PC-3 (cell line): ENCODE results near the gene SLC39A10. TPM values are rescaled to one million over a fixed set of nuclear protein-coding genes. Genes with fewer than 3 reads are reported as not detected.

ENCODE experiments used
- ATAC-seq: fragments of 200-7000 bp; cut with Tn5 transposase; 2 replicates; pipeline ENCODE4 v1.9.1; 2020; ENCODE audit warnings: mild to moderate bottlenecking, moderate library complexity
- BruUV-seq: library from RNA; stranded (reverse); fragments of 400-500 nt; replicated peaks from 2 replicates; lab custom pipeline; 2021; lab: Mats Ljungman, UMichigan
- CTCF ChIA-PET: fragments of 300-600 bp; sonication (Branson Sonifier 250); formaldehyde crosslinking; loops from one replicate; lab custom pipeline; 2022; ENCODE audit warnings: antibody characterized with exemption; lab: Charles Lee
- POLR2A ChIA-PET: fragments of 300-600 bp; sonication (Branson Sonifier 250); formaldehyde crosslinking; loops from one replicate; lab custom pipeline; 2022; ENCODE audit warnings: antibody characterized with exemption; ENCODE audit not compliant: unreplicated experiment; lab: Charles Lee
- DNase-seq: peaks from one replicate; pipeline ENCODE4 v3.0.0-alpha.2; 2015
- H2AFZ ChIP-seq: fragments of 300-600 bp; sonication (generic); 2 replicates; pipeline ENCODE4 v1.6.0; 2016; ENCODE audit warnings: antibody characterized with exemption, low read length
- H3F3A ChIP-seq: fragments of 300-600 bp; sonication (generic); one replicate; pipeline ENCODE4 v1.6.0; 2017; ENCODE audit warnings: antibody characterized with exemption, low read length, control low read depth, mild to moderate bottlenecking; ENCODE audit not compliant: unreplicated experiment
- H3K27ac ChIP-seq: fragments of 300-600 bp; sonication (generic); 2 replicates; pipeline ENCODE4 v1.5.1; 2016; ENCODE audit warnings: mild to moderate bottlenecking, low read length
- H3K27me3 ChIP-seq: fragments of 300-600 bp; sonication (generic); 2 replicates; pipeline ENCODE4 v1.6.1; 2016; ENCODE audit warnings: low read length, mixed read lengths
- H3K36me3 ChIP-seq: fragments of 300-600 bp; sonication (generic); 2 replicates; pipeline ENCODE4 v1.6.1; 2016; ENCODE audit warnings: low read depth, mixed run types, low read length, mixed read lengths
- H3K4me1 ChIP-seq: fragments of 300-600 bp; sonication (generic); 2 replicates; pipeline ENCODE4 v1.5.1; 2016; ENCODE audit warnings: low read length; ENCODE audit not compliant: insufficient read depth
- H3K4me2 ChIP-seq: fragments of 300-600 bp; sonication (generic); 2 replicates; pipeline ENCODE4 v1.6.0; 2016; ENCODE audit warnings: low read length
- H3K4me3 ChIP-seq: fragments of 300-600 bp; sonication (generic); 2 replicates; pipeline ENCODE4 v1.5.1; 2016; ENCODE audit warnings: mild to moderate bottlenecking, low read length, mixed read lengths
- H3K79me2 ChIP-seq: fragments of 300-600 bp; sonication (generic); 2 replicates; pipeline ENCODE4 v1.6.1; 2017; ENCODE audit warnings: low read length, mixed read lengths
- H3K9ac ChIP-seq: fragments of 300-600 bp; sonication (generic); 2 replicates; pipeline ENCODE4 v1.6.0; 2016; ENCODE audit warnings: mild to moderate bottlenecking, low read length
- H3K9me2 ChIP-seq: fragments of 300-600 bp; sonication (generic); replicated peaks from 2 replicates; pipeline ENCODE4 v1.6.1; 2016; ENCODE audit warnings: mixed run types, low read length, mixed read lengths
- H3K9me3 ChIP-seq: fragments of 300-600 bp; sonication (generic); 2 replicates; pipeline ENCODE4 v1.6.1; 2016; ENCODE audit warnings: low read length, mixed read lengths
- H4K20me1 ChIP-seq: fragments of 300-600 bp; sonication (generic); 2 replicates; pipeline ENCODE4 v1.6.1; 2016; ENCODE audit warnings: low read length, mixed read lengths
- CTCF ChIP-seq: fragments of 300-600 bp; sonication (generic); conservative IDR thresholded peaks from 2 replicates; pipeline ENCODE4 v1.5.1; 2017; ENCODE audit warnings: antibody characterized with exemption, low read depth, mild to moderate bottlenecking, low read length
- EZH2 ChIP-seq: fragments of 300-600 bp; sonication (generic); IDR thresholded peaks from one replicate; pipeline ENCODE4 v1.6.1; 2017; ENCODE audit warnings: antibody characterized with exemption, mild to moderate bottlenecking, low read length; ENCODE audit not compliant: unreplicated experiment
- EZH2phosphoT487 ChIP-seq: fragments of 300-600 bp; sonication (generic); IDR thresholded peaks from 2 replicates; pipeline ENCODE4 v1.6.1; 2018; ENCODE audit warnings: mild to moderate bottlenecking, antibody characterized with exemption, low read length, borderline replicate concordance
- intact Hi-C: fragments of 100-400 bp; cut with micrococcal nuclease; formaldehyde crosslinking; loops from 2 replicates; pipeline ENCODE4 v1.9.0; 2023
- total RNA-seq: library from RNA; depleted of rRNA; stranded (reverse); fragments of >200 nt; gene quantifications from 2 replicates; pipeline ENCODE4 v1.2.3, GENCODE V29; 2014

The SLC39A10 gene
- total RNA-seq, 1 experiment from 2014 or later, result 18.6 TPM

DNA sequence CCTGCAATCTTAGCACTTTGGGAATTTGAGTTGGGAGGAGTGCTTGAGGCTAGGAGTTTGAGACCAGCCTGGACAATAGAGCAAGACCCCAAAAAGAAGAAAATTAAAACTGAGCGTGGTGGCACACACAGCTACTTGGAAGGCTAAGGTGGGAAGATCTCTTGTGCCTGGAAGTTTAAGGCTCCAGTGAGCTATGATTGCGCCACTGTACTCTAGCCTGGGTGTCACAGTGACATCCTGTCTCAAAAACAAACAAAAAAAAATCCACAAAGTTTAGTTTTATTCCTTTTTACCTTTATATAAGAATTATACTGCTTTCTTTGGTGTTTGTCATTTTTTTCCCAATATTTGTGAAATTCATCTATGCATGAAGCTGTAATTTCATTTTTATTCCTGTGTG is 20.3 kb downstream of the SLC39A10 start:
- Histone ChIP-seq H3K4me2 (no peak overlapping the region), H3K4me3 (no peak overlapping the region), H3K4me1 (peaks cover 3% of the 10 kb centered on the region; the same call in 1 of the 2 replicates), H3K27ac (no peak overlapping the region), H3K9ac (no peak overlapping the region), H3K79me2 (peaks cover 7% of the 10 kb centered on the region; the same call in 1 of the 2 replicates), H3K27me3 (no peaks in the 10 kb centered on the region), H3F3A (no peaks in the 10 kb centered on the region), H3K36me3 (peaks cover 8% of the 10 kb centered on the region; the same call in 1 of the 2 replicates), H2AFZ (no peak overlapping the region), H3K9me3 (no peaks in the 10 kb centered on the region), H3K9me2 (no peaks in the 10 kb centered on the region), H4K20me1 (no peaks in the 10 kb centered on the region)
- no peak for DNase-seq
- no peak for ATAC-seq
- intact Hi-C loops, result no loop called here
- no peak for TF ChIP-seq EZH2
- POLR2A ChIA-PET, result no interaction called here
- CTCF ChIA-PET, result interaction anchor here (0.6 kb wide), 1 partner anchor 61 kb away, joined by 3 read pairs; no protein-coding TSS in a partner anchor
- no TSS peak for BruUV-seq

DNA sequence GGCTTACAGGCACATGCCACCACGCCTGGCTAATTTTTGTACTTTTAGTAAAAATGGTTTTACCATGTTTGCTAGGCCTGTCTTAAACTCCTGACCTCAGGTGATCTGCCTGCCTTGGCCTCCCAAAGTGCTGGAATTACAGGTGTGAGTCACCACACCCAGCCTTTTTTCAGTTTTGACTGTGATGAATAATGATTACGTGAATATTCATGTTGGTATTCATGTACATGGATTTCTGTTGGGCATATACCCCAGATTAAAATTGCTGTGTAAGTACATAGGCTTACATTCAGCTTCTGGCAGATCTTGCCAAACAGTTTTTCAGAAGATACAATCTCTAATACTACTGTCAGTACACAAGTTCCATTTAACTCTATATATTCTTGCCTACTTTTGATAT is 20.9 kb downstream of the SLC39A10 start:
- intact Hi-C loops, result no loop called here
- Histone ChIP-seq H3K36me3 (peaks cover 8% of the 10 kb centered on the region; the same call in 1 of the 2 replicates), H3K9ac (no peak overlapping the region), H3K4me1 (peaks cover 5% of the 10 kb centered on the region), H3K9me3 (no peaks in the 10 kb centered on the region), H3F3A (no peaks in the 10 kb centered on the region), H4K20me1 (no peaks in the 10 kb centered on the region), H3K4me3 (no peak overlapping the region), H3K4me2 (no peak overlapping the region), H3K27ac (no peak overlapping the region), H3K79me2 (peaks cover 7% of the 10 kb centered on the region; the same call in 1 of the 2 replicates), H3K9me2 (no peaks in the 10 kb centered on the region), H3K27me3 (no peaks in the 10 kb centered on the region), H2AFZ (no peak overlapping the region)
- ChIA-PET POLR2A (no interaction called here), CTCF (no interaction called here)
- BruUV-seq, result no TSS peak
- DNase-seq (peak; percentile 22), ATAC-seq (no peak)
- TF ChIP-seq EZH2 (no peak), CTCF (no peak), EZH2phosphoT487 (no peak)

- Histone ChIP-seq H3K9me3 (no peaks in the 10 kb centered on the region), H3K4me1 (peaks cover 15% of the 10 kb centered on the region), H3K79me2 (peaks cover 7% of the 10 kb centered on the region; the same call in 1 of the 2 replicates), H3K9me2 (no peaks in the 10 kb centered on the region), H3K27ac (no peak overlapping the region), H3K36me3 (peaks cover 8% of the 10 kb centered on the region; the same call in 1 of the 2 replicates), H2AFZ (no peak overlapping the region), H3K27me3 (no peaks in the 10 kb centered on the region), H3K4me3 (no peak overlapping the region), H3F3A (no peaks in the 10 kb centered on the region), H3K9ac (no peak overlapping the region), H4K20me1 (no peaks in the 10 kb centered on the region), H3K4me2 (no peak overlapping the region)
- no TSS peak for BruUV-seq
- DNase-seq (no peak), ATAC-seq (no peak)
- intact Hi-C loops, result no loop called here
- TF ChIP-seq EZH2phosphoT487 (no peak), EZH2 (no peak), CTCF (no peak)
- ChIA-PET POLR2A (no interaction called here), CTCF (no interaction called here)
Observed at GRCh38 chr2:195682077-195682476, 25.1 kb downstream of the SLC39A10 start.
